ENCODE data around the gene KIF21A. TPM values are rescaled to one million over a fixed set of nuclear protein-coding genes. Genes with fewer than 3 reads are reported as not detected.
"Not testable (repeated sequence)": the region's sequence is repeated elsewhere in the genome, so short reads cannot be mapped to it uniquely, and the experiment has no call there.

Gene KIF21A, protein sequence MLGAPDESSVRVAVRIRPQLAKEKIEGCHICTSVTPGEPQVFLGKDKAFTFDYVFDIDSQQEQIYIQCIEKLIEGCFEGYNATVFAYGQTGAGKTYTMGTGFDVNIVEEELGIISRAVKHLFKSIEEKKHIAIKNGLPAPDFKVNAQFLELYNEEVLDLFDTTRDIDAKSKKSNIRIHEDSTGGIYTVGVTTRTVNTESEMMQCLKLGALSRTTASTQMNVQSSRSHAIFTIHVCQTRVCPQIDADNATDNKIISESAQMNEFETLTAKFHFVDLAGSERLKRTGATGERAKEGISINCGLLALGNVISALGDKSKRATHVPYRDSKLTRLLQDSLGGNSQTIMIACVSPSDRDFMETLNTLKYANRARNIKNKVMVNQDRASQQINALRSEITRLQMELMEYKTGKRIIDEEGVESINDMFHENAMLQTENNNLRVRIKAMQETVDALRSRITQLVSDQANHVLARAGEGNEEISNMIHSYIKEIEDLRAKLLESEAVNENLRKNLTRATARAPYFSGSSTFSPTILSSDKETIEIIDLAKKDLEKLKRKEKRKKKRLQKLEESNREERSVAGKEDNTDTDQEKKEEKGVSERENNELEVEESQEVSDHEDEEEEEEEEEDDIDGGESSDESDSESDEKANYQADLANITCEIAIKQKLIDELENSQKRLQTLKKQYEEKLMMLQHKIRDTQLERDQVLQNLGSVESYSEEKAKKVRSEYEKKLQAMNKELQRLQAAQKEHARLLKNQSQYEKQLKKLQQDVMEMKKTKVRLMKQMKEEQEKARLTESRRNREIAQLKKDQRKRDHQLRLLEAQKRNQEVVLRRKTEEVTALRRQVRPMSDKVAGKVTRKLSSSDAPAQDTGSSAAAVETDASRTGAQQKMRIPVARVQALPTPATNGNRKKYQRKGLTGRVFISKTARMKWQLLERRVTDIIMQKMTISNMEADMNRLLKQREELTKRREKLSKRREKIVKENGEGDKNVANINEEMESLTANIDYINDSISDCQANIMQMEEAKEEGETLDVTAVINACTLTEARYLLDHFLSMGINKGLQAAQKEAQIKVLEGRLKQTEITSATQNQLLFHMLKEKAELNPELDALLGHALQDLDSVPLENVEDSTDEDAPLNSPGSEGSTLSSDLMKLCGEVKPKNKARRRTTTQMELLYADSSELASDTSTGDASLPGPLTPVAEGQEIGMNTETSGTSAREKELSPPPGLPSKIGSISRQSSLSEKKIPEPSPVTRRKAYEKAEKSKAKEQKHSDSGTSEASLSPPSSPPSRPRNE (N-terminal part only)
- 55.3 TPM for total RNA-seq
- long read RNA-seq, partial matches to known transcripts, result 20 of 27 reads
- long read RNA-seq, other reads (novel, unspliced or antisense), result 7 of 27 reads

DNA sequence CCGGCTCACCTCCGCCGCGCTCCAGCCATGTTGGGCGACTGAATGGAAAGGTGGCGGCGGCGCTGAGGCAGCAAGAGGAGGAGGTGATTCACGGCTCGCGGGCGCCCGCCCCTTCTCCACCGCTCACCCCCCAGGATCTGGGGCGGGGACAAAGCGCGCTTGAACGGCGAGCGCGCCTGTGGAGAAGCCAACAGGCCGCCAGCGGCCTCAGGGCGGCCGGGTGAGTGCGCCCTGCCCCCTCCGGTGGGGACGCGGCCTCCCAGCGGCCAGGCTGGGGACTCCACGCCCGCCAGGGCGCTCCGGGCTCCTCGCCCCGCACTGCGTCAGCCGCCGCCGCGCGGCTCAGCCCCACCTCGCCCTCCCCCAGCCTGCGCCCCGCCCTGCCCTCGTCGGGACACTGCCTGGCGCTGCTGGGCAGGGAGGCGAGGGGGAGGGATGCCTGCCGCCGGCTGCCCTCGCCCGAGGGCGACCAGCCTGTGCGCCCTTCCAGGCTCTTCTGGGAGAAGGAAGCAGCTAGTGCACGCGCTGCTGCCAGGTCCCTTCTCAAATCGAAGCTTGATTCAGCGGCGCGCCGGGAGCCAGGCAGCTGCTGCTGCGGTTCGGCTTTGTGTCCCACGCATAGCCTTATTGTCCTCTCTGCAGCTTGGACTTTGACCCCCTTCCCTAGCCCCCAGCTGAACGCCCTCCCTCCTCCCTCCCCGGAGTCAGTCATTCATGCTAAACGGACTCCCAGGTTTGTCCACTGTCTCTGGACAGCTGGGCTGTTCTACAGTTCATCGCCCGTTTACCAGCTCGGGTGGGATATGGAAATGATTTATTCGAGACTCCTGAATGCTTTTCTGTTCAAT lies at the start of gene KIF21A:
Gene KIF21A (minus strand): TSS at position 40 of the 848 bp plus-strand sequence. CDS start 150 bp downstream, outside the sequence.
- DNase-seq (peak; percentile 94), ATAC-seq (peak; percentile 95)
- intact Hi-C loops (cut with micrococcal nuclease), result no loop called here

DNA sequence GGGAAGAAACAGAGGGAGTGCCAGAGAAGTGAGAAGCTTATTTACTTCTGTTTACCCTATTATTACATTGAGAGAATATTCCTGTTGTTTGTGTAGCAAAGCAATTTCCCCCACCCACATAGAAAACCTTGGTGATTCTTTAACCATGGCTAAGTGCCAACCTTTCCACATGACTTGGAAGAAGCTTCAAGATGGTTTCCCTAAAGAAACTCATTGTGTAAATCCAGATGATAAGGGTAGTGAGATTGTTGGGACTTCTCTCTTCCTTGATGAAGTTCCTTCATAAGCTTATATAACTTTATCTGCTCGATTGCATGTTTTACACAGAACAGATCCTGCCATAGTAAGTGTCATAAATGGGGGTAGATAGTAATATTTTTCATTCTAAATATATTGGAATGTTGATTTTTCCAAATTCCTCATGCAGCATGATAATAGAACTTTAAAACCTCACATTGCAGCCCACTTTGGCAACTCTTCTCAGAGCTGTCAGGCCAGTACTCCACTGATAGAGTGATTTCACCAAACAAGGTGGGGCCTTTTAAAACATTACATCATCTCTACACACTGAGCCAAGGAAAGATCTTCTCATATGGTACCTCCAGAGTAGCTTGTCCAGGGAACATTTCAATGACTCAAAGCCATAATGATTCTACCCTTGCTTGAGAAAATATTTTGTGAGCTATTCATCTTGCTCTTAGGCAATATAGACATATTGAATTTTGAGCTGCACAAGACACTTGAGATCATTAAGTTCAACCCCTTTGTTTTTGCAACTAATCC lies 47.8 kb upstream of the KIF21A start:
- intact Hi-C loops (cut with micrococcal nuclease), result no loop called here
- no peak for DNase-seq
- no peak for ATAC-seq

DNA sequence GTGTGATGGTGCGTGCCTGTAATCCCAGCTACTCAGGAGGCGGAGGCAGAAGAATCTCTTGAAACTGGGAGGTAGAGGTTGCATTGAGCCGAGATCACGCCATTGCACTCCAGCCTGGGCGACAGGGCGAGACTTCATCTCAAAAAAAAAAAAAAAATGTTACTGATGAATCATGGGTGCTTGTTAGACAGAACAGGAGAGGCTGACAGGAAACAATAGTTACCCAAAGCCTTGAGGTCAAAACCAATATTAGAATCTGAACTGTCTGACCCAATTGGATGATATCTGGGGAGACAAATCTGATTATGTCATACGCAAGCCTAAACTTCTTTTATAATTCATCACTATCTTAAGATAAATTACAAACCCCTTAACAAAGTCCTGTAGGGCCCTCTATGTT lies 40.7 kb upstream of the KIF21A start:
- intact Hi-C loops (cut with micrococcal nuclease), result no loop called here
- no peak for DNase-seq
- no peak for ATAC-seq

DNA sequence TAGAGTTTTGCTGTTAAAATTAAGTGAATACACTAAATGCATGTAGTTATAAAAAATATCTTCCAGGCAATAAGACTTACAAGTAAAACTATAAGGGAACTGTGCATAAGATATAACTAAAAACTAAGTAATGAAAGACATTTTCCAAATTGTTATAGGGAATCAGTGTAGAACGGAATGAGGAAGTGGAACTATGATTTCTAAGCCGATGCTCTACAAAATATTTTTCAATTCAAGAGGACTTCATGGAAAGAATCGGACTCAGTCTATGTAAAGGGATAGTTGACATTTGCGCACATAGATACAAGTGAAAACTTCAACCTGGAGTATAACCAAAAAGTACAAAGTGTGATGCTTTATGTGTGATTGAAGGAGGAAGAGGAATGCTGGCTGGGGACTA lies 40.1 kb upstream of the KIF21A start:
- ATAC-seq (no peak), DNase-seq (no peak)
- intact Hi-C loops (cut with micrococcal nuclease), result no loop called here

DNA sequence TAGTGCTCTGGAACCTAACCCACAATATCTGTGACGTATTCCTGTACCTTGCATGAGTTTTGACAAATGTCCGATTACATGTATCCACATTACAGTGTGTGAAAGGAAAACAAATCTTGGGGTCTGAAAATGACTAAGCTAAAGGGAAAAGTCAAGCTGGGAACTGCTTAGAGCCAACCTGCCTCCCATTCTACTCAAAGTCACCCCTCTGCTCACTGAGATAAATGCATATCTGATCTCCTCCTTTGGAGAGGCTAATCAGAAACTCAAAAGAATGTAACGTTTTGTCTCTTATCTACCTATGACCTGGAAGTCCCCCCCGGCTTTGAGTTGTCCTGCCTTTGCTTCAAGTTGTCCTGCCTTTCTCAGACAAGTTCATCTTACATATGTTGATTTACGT lies 34.0 kb upstream of the KIF21A start:
- ATAC-seq, result no peak
- intact Hi-C loops (cut with micrococcal nuclease), result no loop called here
- no peak for DNase-seq

DNA sequence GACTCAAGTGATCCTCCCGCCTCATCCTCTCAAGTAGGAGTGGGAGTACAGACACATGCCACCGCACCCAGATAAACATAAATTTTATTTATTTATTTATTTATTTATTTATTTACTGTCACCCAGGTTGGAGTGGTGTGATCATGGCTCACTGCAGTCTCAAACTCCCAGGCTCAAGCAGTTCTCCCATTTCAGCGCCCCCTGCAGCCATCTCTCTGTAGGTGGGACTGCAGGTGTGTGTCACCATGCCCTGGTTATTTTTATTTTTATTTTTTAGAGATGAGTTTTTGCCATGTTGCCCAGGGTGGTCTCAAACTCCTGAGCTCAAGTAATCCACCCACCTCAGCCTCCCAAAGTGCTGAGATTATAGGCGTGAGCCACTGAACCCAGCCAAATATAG lies 33.2 kb upstream of the KIF21A start:
- intact Hi-C loops (cut with micrococcal nuclease), result no loop called here
- ATAC-seq (no peak), DNase-seq (no peak)

DNA sequence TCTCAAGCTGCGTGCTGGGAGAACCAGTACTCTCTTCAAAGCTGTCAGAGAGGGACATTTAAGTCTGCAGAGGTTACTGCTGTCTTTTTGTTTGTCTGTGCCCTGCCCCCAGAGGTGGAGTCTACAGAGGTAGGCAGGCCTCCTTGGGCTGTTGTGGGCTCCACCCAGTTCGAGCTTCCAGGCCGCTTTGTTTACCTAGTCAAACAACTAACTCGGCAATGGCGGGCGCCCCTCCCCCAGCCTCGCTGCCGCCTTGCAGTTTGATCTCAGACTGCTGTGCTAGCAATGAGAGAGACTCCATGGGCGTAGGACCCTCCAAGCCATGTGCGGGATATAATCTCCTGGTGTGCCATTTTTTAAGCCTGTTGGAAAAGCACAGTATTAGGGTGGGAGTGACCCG lies 32.2 kb upstream of the KIF21A start:
- DNase-seq; intact Hi-C loops (cut with micrococcal nuclease); ATAC-seq: not testable (repeated sequence)

DNA sequence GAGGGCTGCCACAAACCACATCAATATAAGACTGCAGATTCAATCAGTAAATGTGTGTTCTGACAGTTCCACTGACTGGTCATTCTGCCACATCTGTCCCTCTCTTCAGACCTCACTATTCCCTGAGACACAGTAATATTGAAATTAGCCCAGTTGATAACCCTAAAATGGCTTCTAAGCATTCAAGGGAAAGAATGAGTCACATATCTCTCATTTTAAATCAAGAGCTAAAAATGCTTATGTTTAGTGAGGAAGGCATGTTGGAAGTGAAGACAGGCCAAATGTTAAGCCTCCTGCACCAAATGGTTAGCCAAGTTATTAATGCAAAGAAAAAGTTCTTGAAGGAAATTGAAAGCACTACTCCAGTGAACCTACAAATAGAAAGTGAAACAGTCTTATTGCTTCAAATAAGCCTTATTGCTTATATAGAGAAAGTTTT lies 24.5 kb upstream of the KIF21A start:
- intact Hi-C loops (cut with micrococcal nuclease), result no loop called here
- DNase-seq (no peak), ATAC-seq (no peak)

DNA sequence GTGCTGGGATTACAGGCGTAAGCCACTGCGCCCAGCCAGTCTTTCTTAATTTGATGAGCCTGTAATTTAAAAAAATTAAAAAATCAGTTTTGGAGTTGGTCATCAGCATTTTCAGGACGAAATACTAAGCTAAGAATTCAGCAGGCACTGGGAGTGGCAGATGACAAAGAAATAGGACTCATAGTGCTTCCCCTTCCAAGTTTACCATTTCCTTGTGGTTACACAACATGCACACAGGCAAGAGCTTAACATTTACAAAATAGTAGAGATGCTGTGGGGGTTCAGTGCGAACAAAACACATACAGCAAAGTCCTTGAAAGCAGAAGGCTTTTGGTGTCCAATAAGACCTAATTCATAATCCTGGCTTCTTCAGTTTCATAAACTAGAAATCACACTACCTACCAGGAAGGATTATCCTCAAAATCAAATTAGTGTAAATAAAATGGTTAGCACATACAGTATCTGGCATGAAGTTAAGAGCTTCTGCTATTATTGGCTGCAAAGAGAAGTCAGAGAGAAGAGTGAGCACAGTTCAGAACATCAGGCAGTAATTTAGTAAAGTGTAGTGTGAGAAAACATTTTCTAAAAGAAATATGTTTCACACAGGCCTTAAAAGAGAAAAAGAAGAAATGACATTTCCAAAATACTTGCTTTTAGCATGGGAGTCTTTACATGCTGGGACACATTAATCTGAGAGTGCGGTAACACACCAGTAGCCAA lies 22.2 kb upstream of the KIF21A start:
- no peak for DNase-seq
- ATAC-seq, result no peak
- intact Hi-C loops (cut with micrococcal nuclease), result no loop called here

DNA sequence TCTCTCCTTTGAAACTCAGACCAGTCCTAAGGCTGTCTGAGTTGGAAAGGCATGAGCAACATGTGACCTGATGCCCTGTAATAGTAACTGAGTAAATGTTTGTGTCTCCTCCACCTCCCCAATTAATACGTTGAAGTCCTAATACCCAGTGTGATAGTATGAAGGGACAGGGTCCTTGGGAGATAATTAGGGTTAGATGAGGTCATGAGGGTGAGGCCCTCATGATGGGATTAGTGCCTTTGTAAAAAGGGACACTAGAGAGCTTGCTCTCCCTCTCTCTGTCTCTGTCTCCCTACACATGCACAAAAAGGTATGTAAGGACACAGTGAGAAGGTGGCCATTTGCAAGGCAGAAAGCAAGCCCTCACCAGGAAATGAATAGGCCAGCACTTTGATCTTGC lies 18.1 kb upstream of the KIF21A start:
- DNase-seq (no peak), ATAC-seq (no peak)
- intact Hi-C loops (cut with micrococcal nuclease), result no loop called here

DNA sequence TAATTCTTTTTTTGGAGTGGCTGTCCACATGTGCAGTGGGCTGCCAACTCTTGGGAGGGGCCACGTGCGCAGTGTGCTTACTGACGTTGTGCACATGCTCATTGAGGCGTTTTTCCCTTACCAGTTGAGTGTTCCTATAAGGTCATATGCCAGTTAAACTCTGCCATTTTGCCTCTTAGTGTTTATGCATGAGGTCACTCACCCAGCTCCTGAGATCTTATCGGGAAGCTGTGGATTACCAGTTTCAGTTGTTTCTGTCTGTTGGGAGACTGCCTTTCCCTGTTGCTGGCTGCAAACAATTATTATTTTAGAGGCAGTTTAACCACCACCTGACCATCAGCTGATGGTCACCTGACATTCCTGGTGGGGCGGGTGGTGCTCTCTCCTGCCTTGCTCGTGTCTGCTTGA lies 16.1 kb upstream of the KIF21A start:
- ATAC-seq, result no peak
- no peak for DNase-seq
- intact Hi-C loops (cut with micrococcal nuclease), result no loop called here

DNA sequence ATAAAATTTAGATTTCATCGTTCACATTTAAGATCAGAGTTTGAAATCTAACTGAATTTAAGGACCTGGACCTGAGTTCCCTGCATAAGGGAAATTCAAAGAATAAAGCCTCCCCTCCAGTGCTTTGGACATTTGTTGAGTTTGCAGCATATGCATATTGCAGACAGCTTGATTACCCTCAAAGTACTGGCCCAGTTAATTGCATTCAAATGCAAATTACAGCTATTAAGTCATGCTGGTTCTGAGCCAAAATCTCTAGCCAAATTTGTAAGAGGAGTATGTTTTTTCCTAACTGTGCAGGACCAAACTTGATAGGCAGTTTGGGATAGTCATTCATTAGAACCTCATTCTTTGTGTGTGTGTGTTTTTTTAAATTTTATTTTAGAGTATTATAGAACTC lies 9.1 kb upstream of the KIF21A start:
- intact Hi-C loops (cut with micrococcal nuclease), result no loop called here
- DNase-seq (no peak), ATAC-seq (no peak)

DNA sequence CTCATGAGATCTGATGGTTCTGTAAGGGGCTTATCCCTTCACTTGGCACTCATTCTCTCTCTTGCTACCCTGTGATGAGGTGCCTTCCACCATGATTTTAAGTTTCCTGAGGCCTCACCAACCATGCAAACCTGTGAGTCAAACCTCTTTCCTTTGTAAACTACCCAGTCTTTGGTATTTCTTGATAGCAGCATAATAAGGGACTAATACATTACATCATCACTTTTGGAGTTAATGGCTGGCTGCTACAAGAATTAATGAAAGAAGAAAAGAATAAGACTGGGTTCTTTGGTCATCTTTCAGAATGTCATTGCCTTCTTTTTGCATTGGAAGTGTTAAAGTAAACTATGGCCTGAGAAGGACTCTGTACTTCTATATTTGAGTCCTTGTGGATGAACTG lies 5.1 kb upstream of the KIF21A start:
- ATAC-seq (no peak), DNase-seq (no peak)
- intact Hi-C loops (cut with micrococcal nuclease), result no loop called here

DNA sequence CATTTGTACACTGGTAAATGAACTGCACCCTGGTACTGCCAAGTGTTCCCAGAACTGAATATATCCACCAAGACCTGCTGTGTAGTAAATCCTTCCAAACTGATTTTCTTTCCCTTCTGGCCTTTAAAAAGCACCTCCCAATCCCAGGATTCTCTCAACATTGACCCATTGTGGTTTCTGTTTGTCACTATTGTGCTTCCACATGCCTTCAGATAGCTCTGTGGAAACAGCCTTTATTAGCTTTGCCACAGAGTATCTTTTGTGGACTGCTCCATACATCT lies 949 bp upstream of the KIF21A start:
- no peak for ATAC-seq
- intact Hi-C loops (cut with micrococcal nuclease), result no loop called here
- DNase-seq, result no peak

DNA sequence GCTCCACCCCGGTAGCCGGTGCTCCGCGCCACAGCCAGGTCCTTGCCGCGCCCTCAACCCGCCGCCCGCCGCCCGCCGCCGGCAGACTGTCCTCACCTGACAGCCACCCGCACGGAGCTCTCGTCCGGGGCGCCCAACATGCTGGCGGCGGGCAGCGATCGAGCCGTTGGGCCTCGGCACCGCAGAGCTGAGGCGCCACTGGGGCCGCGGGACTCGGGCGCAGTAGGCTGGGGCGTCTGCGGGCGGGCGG lies 164 bp downstream of the KIF21A start:
- peak; percentile 18 for ATAC-seq

DNA sequence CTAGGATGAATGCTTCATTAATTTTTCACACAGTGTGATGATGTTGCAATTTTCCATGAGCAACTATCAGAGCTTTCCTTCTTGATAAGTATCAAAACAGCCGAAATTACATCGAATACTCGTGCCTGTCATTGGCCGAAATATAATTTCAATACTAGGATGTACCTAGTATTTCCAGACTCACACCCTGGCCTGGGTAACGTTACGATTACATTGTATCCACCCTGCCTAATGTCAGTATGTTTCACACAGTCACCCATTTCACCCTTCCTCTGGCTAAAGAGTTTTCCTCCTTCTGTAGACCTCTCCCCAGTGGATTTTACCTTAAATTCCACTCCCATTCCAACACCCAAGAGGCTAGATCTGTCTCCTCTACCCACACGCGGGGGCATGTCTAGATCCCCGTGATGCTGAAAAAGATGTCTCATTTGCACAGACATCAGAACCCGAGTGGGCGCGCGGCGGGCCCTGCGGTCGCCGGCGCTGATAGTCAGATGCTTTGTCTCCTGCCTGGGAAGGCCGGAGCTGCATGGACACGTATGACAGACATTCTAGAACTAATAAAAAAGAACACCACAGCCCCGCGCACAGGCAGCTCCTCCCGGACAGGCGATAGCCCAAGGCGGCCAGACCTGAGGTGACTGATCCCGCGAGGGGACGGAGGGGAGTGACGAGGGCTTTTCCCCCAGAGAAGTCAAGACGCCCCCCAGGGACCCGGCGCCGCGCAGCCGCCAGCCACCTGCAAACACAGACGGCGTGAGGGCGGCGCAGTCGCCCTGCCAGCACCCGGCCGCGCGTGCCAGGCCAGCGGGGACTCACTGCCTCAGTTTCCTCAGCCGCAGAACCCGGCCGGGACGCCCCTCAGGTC lies 723 bp downstream of the KIF21A start:
- DNase-seq (peak; percentile 60), ATAC-seq (peak; percentile 21)
- intact Hi-C loops (cut with micrococcal nuclease), result no loop called here

More for the DNA sequence above, 164 bp downstream of the KIF21A start:
- no peak for DNase-seq
- intact Hi-C loops (cut with micrococcal nuclease), result no loop called here

Measured in left ventricle myocardium superior (tissue), 1 donor.